GM19025 (cell line): Measurements from ENCODE around the gene UTP11.
"Not testable (repeated sequence)": the region's sequence is repeated elsewhere in the genome, so short reads cannot be mapped to it uniquely, and the experiment has no call there.

Experiments
- ATAC-seq: cut with Tn5 transposase; IDR thresholded peaks from one replicate; pipeline ENCODE4 v1.9.1; 2021; ENCODE audit warnings: mild to moderate bottlenecking, low read depth, moderate library complexity; ENCODE audit not compliant: unreplicated experiment

The UTP11 gene

GRCh38 chr1:38012363-38013226 is at the start of gene UTP11:
UTP11 (plus strand) TSS chr1:38012734; CDS start chr1:38012803, 69 bp downstream.
- ATAC-seq = peak; percentile 92

GRCh38 chr1:37964106-37964505 is 48.4 kb upstream of the UTP11 start:
- not testable (repeated sequence) for ATAC-seq

- ATAC-seq = no peak
Observed at GRCh38 chr1:37965301-37965700, 47.2 kb upstream of the UTP11 start.

GRCh38 chr1:37973684-37974083 is 38.9 kb upstream of the UTP11 start:
- not testable (repeated sequence) for ATAC-seq

GRCh38 chr1:37974567-37974966 is 38.0 kb upstream of the UTP11 start:
- no peak for ATAC-seq

GRCh38 chr1:37975083-37975482 is 37.5 kb upstream of the UTP11 start:
- ATAC-seq = not testable (repeated sequence)

GRCh38 chr1:37978541-37978940 is 34.0 kb upstream of the UTP11 start:
- ATAC-seq = no peak

GRCh38 chr1:37983546-37983945 is 29.0 kb upstream of the UTP11 start:
- ATAC-seq = no peak

- no peak for ATAC-seq
Observed at GRCh38 chr1:37987679-37988078, 24.9 kb upstream of the UTP11 start.

GRCh38 chr1:37989361-37989930 is 23.1 kb upstream of the UTP11 start:
- peak; percentile 20 for ATAC-seq

GRCh38 chr1:37994886-37995566 is 17.5 kb upstream of the UTP11 start:
- no peak for ATAC-seq

GRCh38 chr1:37995751-37996345 is 16.7 kb upstream of the UTP11 start:
- ATAC-seq = no peak

GRCh38 chr1:37997256-37998088 is 15.1 kb upstream of the UTP11 start:
- no peak for ATAC-seq

GRCh38 chr1:37998089-37998808 is 14.3 kb upstream of the UTP11 start:
- no peak for ATAC-seq

GRCh38 chr1:37998913-37999429 is 13.6 kb upstream of the UTP11 start:
- ATAC-seq = no peak

GRCh38 chr1:37999430-38000232 is 12.9 kb upstream of the UTP11 start:
- ATAC-seq = no peak

- ATAC-seq = no peak
Observed at GRCh38 chr1:38000233-38000528, 12.4 kb upstream of the UTP11 start.

- ATAC-seq = no peak
Observed at GRCh38 chr1:38000529-38001455, 11.7 kb upstream of the UTP11 start.
